ENCODE results near the gene BCDIN3D.

GRCh38 chr12:49809906-49810389 is 33.0 kb downstream of the BCDIN3D start:
- TF ChIP-seq CTCF (conservative IDR thresholded peaks at IDR 0.05; ENCODE audit: low read depth, low read length) (no peak), EZH2 (IDR thresholded peaks at IDR 0.05; ENCODE audit: low read length, unreplicated experiment) (no peak)
